ENCODE data around the gene LRRC43.

- TF ChIP-seq EGR1 (IDR thresholded peaks at IDR 0.05) (no peak), CEBPB (IDR thresholded peaks at IDR 0.05) (no peak), CREB1 (IDR thresholded peaks at IDR 0.05; ENCODE audit: low read depth) (no peak), RAD21 (IDR thresholded peaks at IDR 0.05; ENCODE audit: low read depth) (no peak), MAX (IDR thresholded peaks at IDR 0.05) (no peak), EP300 (IDR thresholded peaks at IDR 0.05; ENCODE audit: borderline replicate concordance) (no peak), TAF1 (IDR thresholded peaks at IDR 0.05; ENCODE audit: low read depth) (no peak), REST (IDR thresholded peaks at IDR 0.05; ENCODE audit: low read depth) (no peak), NFIC (IDR thresholded peaks at IDR 0.05) (no peak), TEAD4 (IDR thresholded peaks at IDR 0.05) (no peak), FOXM1 (IDR thresholded peaks at IDR 0.05; ENCODE audit: borderline replicate concordance, low read depth) (no peak)
Measured at GRCh38 chr12:122161682-122162081, 21.2 kb upstream of the LRRC43 start.

Data from Ishikawa (cell line).